ENCODE measurements around the gene MAL.

The MAL gene

GRCh38 chr2:95007031-95007609 is 18.4 kb upstream of the MAL start:
- H3K9ac ChIP-seq (ENCODE audit: low read depth in 1 of 2, low read length in 2 of 2), result no peak overlapping the region
- no peaks in the 10 kb centered on the region for H3K27me3 ChIP-seq (ENCODE audit: control insufficient read depth in 2 of 2, insufficient read depth in 2 of 2, low read length in 2 of 2)
- no peak overlapping the region for H3K27ac ChIP-seq (ENCODE audit: low read depth in 2 of 2, low read length in 2 of 2)
- H3K4me1 ChIP-seq (ENCODE audit: control insufficient read depth in 2 of 2, insufficient read depth in 2 of 2, low read length in 2 of 2), result no peaks in the 10 kb centered on the region
- H3K4me3 ChIP-seq (ENCODE audit: low read length in 2 of 2), result no peak overlapping the region
- no peaks in the 10 kb centered on the region for H3K9me3 ChIP-seq (ENCODE audit: control insufficient read depth in 2 of 2, low read length in 2 of 2)
- no peaks in the 10 kb centered on the region for H3K36me3 ChIP-seq (ENCODE audit: control insufficient read depth in 2 of 2, insufficient read depth in 2 of 2, low read length in 2 of 2)

- Histone ChIP-seq H3K4me3 (ENCODE audit: low read length in 2 of 2) (no peak overlapping the region), H3K36me3 (ENCODE audit: control insufficient read depth in 2 of 2, insufficient read depth in 2 of 2, low read length in 2 of 2) (no peaks in the 10 kb centered on the region), H3K9me3 (ENCODE audit: control insufficient read depth in 2 of 2, low read length in 2 of 2) (no peaks in the 10 kb centered on the region), H3K27me3 (ENCODE audit: control insufficient read depth in 2 of 2, insufficient read depth in 2 of 2, low read length in 2 of 2) (no peaks in the 10 kb centered on the region), H3K9ac (ENCODE audit: low read depth in 1 of 2, low read length in 2 of 2) (no peak overlapping the region), H3K4me1 (ENCODE audit: control insufficient read depth in 2 of 2, insufficient read depth in 2 of 2, low read length in 2 of 2) (no peaks in the 10 kb centered on the region), H3K27ac (ENCODE audit: low read depth in 2 of 2, low read length in 2 of 2) (no peak overlapping the region)
These were observed 17.7 kb upstream of the MAL start for GRCh38 chr2:95007822-95008221.

- Histone ChIP-seq H3K9me3 (ENCODE audit: control insufficient read depth in 2 of 2, low read length in 2 of 2) (no peaks in the 10 kb centered on the region), H3K4me1 (ENCODE audit: control insufficient read depth in 2 of 2, insufficient read depth in 2 of 2, low read length in 2 of 2) (no peaks in the 10 kb centered on the region), H3K9ac (ENCODE audit: low read depth in 1 of 2, low read length in 2 of 2) (no peak overlapping the region), H3K27me3 (ENCODE audit: control insufficient read depth in 2 of 2, insufficient read depth in 2 of 2, low read length in 2 of 2) (no peaks in the 10 kb centered on the region), H3K4me3 (ENCODE audit: low read length in 2 of 2) (no peak overlapping the region), H3K27ac (ENCODE audit: low read depth in 2 of 2, low read length in 2 of 2) (no peak overlapping the region), H3K36me3 (ENCODE audit: control insufficient read depth in 2 of 2, insufficient read depth in 2 of 2, low read length in 2 of 2) (no peaks in the 10 kb centered on the region)
These were observed 17.2 kb upstream of the MAL start for GRCh38 chr2:95008306-95008705.

GRCh38 chr2:95008996-95009395 is 16.5 kb upstream of the MAL start:
- H3K9me3 ChIP-seq (ENCODE audit: control insufficient read depth in 2 of 2, low read length in 2 of 2), result no peaks in the 10 kb centered on the region
- H3K4me3 ChIP-seq (ENCODE audit: low read length in 2 of 2), result no peak overlapping the region

GRCh38 chr2:95009412-95009811 is 16.1 kb upstream of the MAL start:
- no peaks in the 10 kb centered on the region for H3K4me1 ChIP-seq (ENCODE audit: control insufficient read depth in 2 of 2, insufficient read depth in 2 of 2, low read length in 2 of 2)
- H3K4me3 ChIP-seq (ENCODE audit: low read length in 2 of 2), result no peak overlapping the region
- no peak overlapping the region for H3K9ac ChIP-seq (ENCODE audit: low read depth in 1 of 2, low read length in 2 of 2)
- no peaks in the 10 kb centered on the region for H3K27me3 ChIP-seq (ENCODE audit: control insufficient read depth in 2 of 2, insufficient read depth in 2 of 2, low read length in 2 of 2)
- no peaks in the 10 kb centered on the region for H3K36me3 ChIP-seq (ENCODE audit: control insufficient read depth in 2 of 2, insufficient read depth in 2 of 2, low read length in 2 of 2)
- H3K9me3 ChIP-seq (ENCODE audit: control insufficient read depth in 2 of 2, low read length in 2 of 2), result no peaks in the 10 kb centered on the region
- no peak overlapping the region for H3K27ac ChIP-seq (ENCODE audit: low read depth in 2 of 2, low read length in 2 of 2)

More at GRCh38 chr2:95008996-95009395, 16.5 kb upstream of the MAL start:
- no peak overlapping the region for H3K9ac ChIP-seq (ENCODE audit: low read depth in 1 of 2, low read length in 2 of 2)
- no peaks in the 10 kb centered on the region for H3K36me3 ChIP-seq (ENCODE audit: control insufficient read depth in 2 of 2, insufficient read depth in 2 of 2, low read length in 2 of 2)
- no peaks in the 10 kb centered on the region for H3K4me1 ChIP-seq (ENCODE audit: control insufficient read depth in 2 of 2, insufficient read depth in 2 of 2, low read length in 2 of 2)
- H3K27ac ChIP-seq (ENCODE audit: low read depth in 2 of 2, low read length in 2 of 2), result no peak overlapping the region
- H3K27me3 ChIP-seq (ENCODE audit: control insufficient read depth in 2 of 2, insufficient read depth in 2 of 2, low read length in 2 of 2), result no peaks in the 10 kb centered on the region

GRCh38 chr2:95010126-95010525 is 15.4 kb upstream of the MAL start:
- Histone ChIP-seq H3K27me3 (ENCODE audit: control insufficient read depth in 2 of 2, insufficient read depth in 2 of 2, low read length in 2 of 2) (no peaks in the 10 kb centered on the region), H3K36me3 (ENCODE audit: control insufficient read depth in 2 of 2, insufficient read depth in 2 of 2, low read length in 2 of 2) (no peaks in the 10 kb centered on the region), H3K9ac (ENCODE audit: low read depth in 1 of 2, low read length in 2 of 2) (no peak overlapping the region), H3K4me1 (ENCODE audit: control insufficient read depth in 2 of 2, insufficient read depth in 2 of 2, low read length in 2 of 2) (no peaks in the 10 kb centered on the region), H3K27ac (ENCODE audit: low read depth in 2 of 2, low read length in 2 of 2) (no peak overlapping the region), H3K9me3 (ENCODE audit: control insufficient read depth in 2 of 2, low read length in 2 of 2) (no peaks in the 10 kb centered on the region), H3K4me3 (ENCODE audit: low read length in 2 of 2) (no peak overlapping the region)

GRCh38 chr2:95010718-95011117 is 14.8 kb upstream of the MAL start:
- H3K27ac ChIP-seq (ENCODE audit: low read depth in 2 of 2, low read length in 2 of 2), result no peak overlapping the region
- H3K4me3 ChIP-seq (ENCODE audit: low read length in 2 of 2), result no peak overlapping the region
- no peaks in the 10 kb centered on the region for H3K9me3 ChIP-seq (ENCODE audit: control insufficient read depth in 2 of 2, low read length in 2 of 2)
- no peaks in the 10 kb centered on the region for H3K27me3 ChIP-seq (ENCODE audit: control insufficient read depth in 2 of 2, insufficient read depth in 2 of 2, low read length in 2 of 2)
- H3K4me1 ChIP-seq (ENCODE audit: control insufficient read depth in 2 of 2, insufficient read depth in 2 of 2, low read length in 2 of 2), result no peaks in the 10 kb centered on the region
- no peak overlapping the region for H3K9ac ChIP-seq (ENCODE audit: low read depth in 1 of 2, low read length in 2 of 2)
- no peaks in the 10 kb centered on the region for H3K36me3 ChIP-seq (ENCODE audit: control insufficient read depth in 2 of 2, insufficient read depth in 2 of 2, low read length in 2 of 2)

GRCh38 chr2:95012881-95013550 is 12.5 kb upstream of the MAL start:
- Histone ChIP-seq H3K27me3 (ENCODE audit: control insufficient read depth in 2 of 2, insufficient read depth in 2 of 2, low read length in 2 of 2) (no peaks in the 10 kb centered on the region), H3K36me3 (ENCODE audit: control insufficient read depth in 2 of 2, insufficient read depth in 2 of 2, low read length in 2 of 2) (no peaks in the 10 kb centered on the region), H3K9me3 (ENCODE audit: control insufficient read depth in 2 of 2, low read length in 2 of 2) (no peaks in the 10 kb centered on the region), H3K9ac (ENCODE audit: low read depth in 1 of 2, low read length in 2 of 2) (no peak overlapping the region), H3K4me1 (ENCODE audit: control insufficient read depth in 2 of 2, insufficient read depth in 2 of 2, low read length in 2 of 2) (no peaks in the 10 kb centered on the region), H3K27ac (ENCODE audit: low read depth in 2 of 2, low read length in 2 of 2) (no peak overlapping the region), H3K4me3 (ENCODE audit: low read length in 2 of 2) (no peak overlapping the region)

GRCh38 chr2:95013726-95014125 is 11.8 kb upstream of the MAL start:
- Histone ChIP-seq H3K9me3 (ENCODE audit: control insufficient read depth in 2 of 2, low read length in 2 of 2) (no peaks in the 10 kb centered on the region), H3K36me3 (ENCODE audit: control insufficient read depth in 2 of 2, insufficient read depth in 2 of 2, low read length in 2 of 2) (no peaks in the 10 kb centered on the region), H3K4me3 (ENCODE audit: low read length in 2 of 2) (no peak overlapping the region), H3K27me3 (ENCODE audit: control insufficient read depth in 2 of 2, insufficient read depth in 2 of 2, low read length in 2 of 2) (no peaks in the 10 kb centered on the region), H3K27ac (ENCODE audit: low read depth in 2 of 2, low read length in 2 of 2) (no peak overlapping the region), H3K4me1 (ENCODE audit: control insufficient read depth in 2 of 2, insufficient read depth in 2 of 2, low read length in 2 of 2) (no peaks in the 10 kb centered on the region), H3K9ac (ENCODE audit: low read depth in 1 of 2, low read length in 2 of 2) (no peak overlapping the region)

- Histone ChIP-seq H3K27ac (ENCODE audit: low read depth in 2 of 2, low read length in 2 of 2) (no peak overlapping the region), H3K4me3 (ENCODE audit: low read length in 2 of 2) (no peak overlapping the region), H3K36me3 (ENCODE audit: control insufficient read depth in 2 of 2, insufficient read depth in 2 of 2, low read length in 2 of 2) (no peaks in the 10 kb centered on the region), H3K9me3 (ENCODE audit: control insufficient read depth in 2 of 2, low read length in 2 of 2) (no peaks in the 10 kb centered on the region), H3K9ac (ENCODE audit: low read depth in 1 of 2, low read length in 2 of 2) (no peak overlapping the region), H3K27me3 (ENCODE audit: control insufficient read depth in 2 of 2, insufficient read depth in 2 of 2, low read length in 2 of 2) (no peaks in the 10 kb centered on the region), H3K4me1 (ENCODE audit: control insufficient read depth in 2 of 2, insufficient read depth in 2 of 2, low read length in 2 of 2) (no peaks in the 10 kb centered on the region)
These were observed 11.3 kb upstream of the MAL start for GRCh38 chr2:95014126-95014708.
